Transverse colon (tissue), 4 donors: ENCODE measurements around the gene OXGR1. TPM values are rescaled to one million over a fixed set of nuclear protein-coding genes. Genes with fewer than 3 reads are reported as not detected.
A peak's percentile ranks its signal among the peaks of the same experiment; 100 is the strongest.
"Not testable (repeated sequence)": the region's sequence is repeated elsewhere in the genome, so short reads cannot be mapped to it uniquely, and the experiment has no call there.

Experiments
- DNase-seq: peaks from one replicate; pipeline ENCODE4 v3.0.0-alpha.2; 2019
- H3K27ac ChIP-seq, 4 donors: fragments of 200-600 bp; sonication (generic); 2 replicates each; pipeline ENCODE4 v1.5.1; 2016 to 2018; ENCODE audit warnings: inconsistent platforms in 4 of 4
- H3K27me3 ChIP-seq: fragments of 200-600 bp; sonication (generic); 2 replicates; pipeline ENCODE4 v1.5.1; 2017; ENCODE audit warnings: inconsistent platforms
- H3K36me3 ChIP-seq, 4 donors: fragments of 200-600 bp; sonication (generic); 2 replicates each; pipeline ENCODE4 v1.5.1; 2017 to 2019; ENCODE audit warnings: inconsistent platforms in 4 of 4
- H3K4me1 ChIP-seq, 4 donors: fragments of 200-600 bp; sonication (generic); 2 replicates each; pipeline ENCODE4 v1.5.1; 2017 to 2020; ENCODE audit warnings: inconsistent platforms in 4 of 4
- H3K4me3 ChIP-seq, 4 donors: fragments of 200-600 bp; sonication (generic); 1 replicate in 1 of 4; 2 replicates in 3 of 4; pipeline versions ENCODE4 v1.5.1 to v1.6.1; 2017 to 2019; ENCODE audit warnings: inconsistent platforms in 4 of 4
- H3K9me3 ChIP-seq, 2 donors: fragments of 200-600 bp; sonication (generic); 2 replicates each; pipeline ENCODE4 v1.5.1; 2017 to 2019; ENCODE audit warnings: inconsistent platforms in 2 of 2
- CTCF ChIP-seq, 5 experiments: fragments of 200-600 bp in 3 of 5; fragments of 450-650 bp in 2 of 5; sonication (generic) in 3 of 5; IDR thresholded peaks; 1 replicate in 2 of 5; 2 replicates in 3 of 5; pipeline ENCODE4 v1.5.1; 2016 to 2017; ENCODE audit warnings: antibody characterized with exemption in 5 of 5, inconsistent platforms in 3 of 5, mild to moderate bottlenecking in 2 of 5, moderate library complexity in 1 of 5
- EP300 ChIP-seq: sonication (generic); formaldehyde crosslinking; IDR thresholded peaks from one replicate; pipeline ENCODE4 v1.6.1; 2017; ENCODE audit warnings: antibody characterized with exemption, low read depth
- POLR2A ChIP-seq: fragments of 450-650 bp; IDR thresholded peaks from one replicate; pipeline ENCODE4 v1.6.1; 2016; ENCODE audit warnings: antibody characterized with exemption, mild to moderate bottlenecking, moderate library complexity
- POLR2AphosphoS5 ChIP-seq, 3 donors: sonication (generic); formaldehyde crosslinking; IDR thresholded peaks; one replicate each; pipeline ENCODE4 v1.6.1; 2016; ENCODE audit warnings: antibody characterized with exemption in 3 of 3
- WGBS, 2 donors: methylation state at CpG; one replicate each; pipeline ENCODE4 v1.1.5; 2018; ENCODE audit warnings: low coverage in 1 of 2; 5-methylcytosine and 5-hydroxymethylcytosine counted together
- in situ Hi-C, 4 donors: fragments of 200-750 bp; cut with MboI; loops; one replicate each; pipeline versions ENCODE4 v1.15.0 to v1.15.1; 2017; ENCODE audit warnings: low sequenced_read_pairs in 3 of 4, low pct_ligation_motif_present in 1 of 4, low pct_unique_long_range_greater_than_20kb in 1 of 4
- intact Hi-C: fragments of 100-400 bp; cut with DNase I; formaldehyde crosslinking; loops from one replicate; pipeline ENCODE4 v1.15.1; 2023; ENCODE audit warnings: low total_unique reads
- total RNA-seq, 4 donors: library from RNA; depleted of rRNA; stranded (reverse); fragments of >200 nt; gene quantifications; one replicate each; pipeline ENCODE4 v1.1.0, GENCODE V29; 2016

The OXGR1 gene
- total RNA-seq, 4 donors from 2014 or later, result 2.0 to 2.5 TPM; not detected in 2

- H3K4me1 ChIP-seq, result peaks cover 0 to 12% (median 5%) of the 10 kb centered on the region in 4 donors
- no peak overlapping the region for H3K4me3 ChIP-seq
- intact Hi-C loops, result loop anchor here (10.0 kb wide), 1 partner anchor 336 kb away; no protein-coding TSS in a partner anchor
- 0 to 42% methylated on average over 5 to 12 of the region's 12 CpGs for WGBS, 2 donors
- no peaks in the 10 kb centered on the region for H3K36me3 ChIP-seq
- peak; percentile 73 for DNase-seq
- no peak overlapping the region for H3K27ac ChIP-seq
- TF ChIP-seq POLR2AphosphoS5 (IDR thresholded peaks at IDR 0.05), result no peak
- no peak for TF ChIP-seq EP300
- no peak for TF ChIP-seq POLR2A
- TF ChIP-seq CTCF (IDR thresholded peaks at IDR 0.05), result peak; percentile 79 to 92 (median 87)
- H3K9me3 ChIP-seq, result no peaks in the 10 kb centered on the region
- in situ Hi-C loops, result no loop called here
- no peaks in the 10 kb centered on the region for H3K27me3 ChIP-seq
Measured at GRCh38 chr13:97028441-97029299, 34.4 kb upstream of the OXGR1 start.

GRCh38 chr13:97027162-97027554 is 32.9 kb upstream of the OXGR1 start:
- Histone ChIP-seq H3K4me1 (peaks cover 0 to 12% (median 5%) of the 10 kb centered on the region in 4 donors), H3K27ac (no peak overlapping the region), H3K4me3 (no peak overlapping the region), H3K36me3 (no peaks in the 10 kb centered on the region), H3K9me3 (no peaks in the 10 kb centered on the region), H3K27me3 (no peaks in the 10 kb centered on the region)
- in situ Hi-C loops (no loop called here), intact Hi-C loops (loop anchor here (10.0 kb wide), 1 partner anchor 338 kb away; no protein-coding TSS in a partner anchor)
- no peak for DNase-seq
- no peak for TF ChIP-seq POLR2A
- no peak for TF ChIP-seq CTCF (IDR thresholded peaks at IDR 0.05)
- TF ChIP-seq EP300, result no peak
- no peak for TF ChIP-seq POLR2AphosphoS5 (IDR thresholded peaks at IDR 0.05)

GRCh38 chr13:97026531-97027161 is 32.4 kb upstream of the OXGR1 start:
- H3K36me3 ChIP-seq, result no peaks in the 10 kb centered on the region
- peak overlapping the region in 1 of 4 donors; percentile 21 for H3K27ac ChIP-seq
- no peak overlapping the region for H3K4me3 ChIP-seq
- H3K27me3 ChIP-seq, result no peaks in the 10 kb centered on the region
- WGBS, 2 donors, result 50% methylated on average over 5 of the region's 5 CpGs
- H3K9me3 ChIP-seq, result no peaks in the 10 kb centered on the region
- in situ Hi-C loops (no loop called here), intact Hi-C loops (loop anchor here (10.0 kb wide), 1 partner anchor 338 kb away; no protein-coding TSS in a partner anchor)
- DNase-seq, result no peak
- no peak for TF ChIP-seq POLR2AphosphoS5 (IDR thresholded peaks at IDR 0.05)
- no peak for TF ChIP-seq POLR2A
- TF ChIP-seq EP300, result no peak
- no peak for TF ChIP-seq CTCF (IDR thresholded peaks at IDR 0.05)
- H3K4me1 ChIP-seq, result peaks cover 0 to 12% (median 5%) of the 10 kb centered on the region in 4 donors

GRCh38 chr13:97023812-97024211 is 29.5 kb upstream of the OXGR1 start:
- in situ Hi-C loops, result loop anchor here in 1 of 4 donors (25.0 kb wide), 1 partner anchor 188 kb away; the partner anchor contains the start of gene MBNL2
- intact Hi-C loops, result loop anchor here (10.0 kb wide), 1 partner anchor 341 kb away; no protein-coding TSS in a partner anchor

More at GRCh38 chr13:97023812-97024211, 29.5 kb upstream of the OXGR1 start:
- H3K4me1 ChIP-seq, result peaks cover 0 to 11% (median 5%) of the 10 kb centered on the region in 4 donors
- H3K36me3 ChIP-seq, H3K27ac ChIP-seq, H3K4me3 ChIP-seq, DNase-seq, H3K27me3 ChIP-seq, H3K9me3 ChIP-seq: not testable (repeated sequence)
- 86 to 92% methylated on average over 1 of the region's 1 CpG for WGBS, 2 donors
